Measurements from ENCODE around the gene B4GALT2.

B4GALT2 gene

DNA sequence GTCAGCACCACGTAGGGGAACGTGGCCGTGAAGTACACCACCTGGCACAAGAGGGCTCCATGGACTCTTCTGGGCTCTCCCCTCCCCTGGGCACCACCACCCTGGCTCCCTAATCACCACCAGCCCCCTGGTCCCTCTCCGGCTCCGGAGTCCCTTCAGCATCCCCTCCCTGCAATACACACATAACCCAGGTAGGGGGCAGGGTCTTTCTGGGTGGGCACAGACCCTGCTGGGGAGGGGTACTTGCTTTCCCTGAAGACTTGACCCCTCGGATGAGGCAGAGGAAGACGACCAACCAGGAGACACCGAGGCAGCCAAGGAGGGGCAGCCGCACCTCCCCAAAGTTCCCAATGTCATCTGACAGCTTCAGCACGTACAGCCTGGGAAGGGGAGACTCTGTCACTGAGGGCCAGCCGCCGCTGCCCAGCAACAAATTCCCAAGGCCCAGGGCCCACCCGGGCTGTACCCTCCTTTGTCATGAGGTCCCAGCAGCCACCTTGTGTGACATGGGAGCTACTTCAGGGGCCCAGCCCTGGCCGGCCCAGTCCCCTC is 23.7 kb downstream of the B4GALT2 start:
- DNase-seq (ENCODE audit: low read depth), result no peak

- DNase-seq (ENCODE audit: low read depth), result no peak
Measured at GRCh38 chr1:44008259-44008658, 29.2 kb downstream of the B4GALT2 start.

- DNase-seq (ENCODE audit: low read depth), result no peak
Measured at GRCh38 chr1:44010935-44011471, 32.0 kb downstream of the B4GALT2 start.

- no peak for DNase-seq (ENCODE audit: low read depth)
Measured at GRCh38 chr1:44012404-44012803, 33.4 kb downstream of the B4GALT2 start.

DNA sequence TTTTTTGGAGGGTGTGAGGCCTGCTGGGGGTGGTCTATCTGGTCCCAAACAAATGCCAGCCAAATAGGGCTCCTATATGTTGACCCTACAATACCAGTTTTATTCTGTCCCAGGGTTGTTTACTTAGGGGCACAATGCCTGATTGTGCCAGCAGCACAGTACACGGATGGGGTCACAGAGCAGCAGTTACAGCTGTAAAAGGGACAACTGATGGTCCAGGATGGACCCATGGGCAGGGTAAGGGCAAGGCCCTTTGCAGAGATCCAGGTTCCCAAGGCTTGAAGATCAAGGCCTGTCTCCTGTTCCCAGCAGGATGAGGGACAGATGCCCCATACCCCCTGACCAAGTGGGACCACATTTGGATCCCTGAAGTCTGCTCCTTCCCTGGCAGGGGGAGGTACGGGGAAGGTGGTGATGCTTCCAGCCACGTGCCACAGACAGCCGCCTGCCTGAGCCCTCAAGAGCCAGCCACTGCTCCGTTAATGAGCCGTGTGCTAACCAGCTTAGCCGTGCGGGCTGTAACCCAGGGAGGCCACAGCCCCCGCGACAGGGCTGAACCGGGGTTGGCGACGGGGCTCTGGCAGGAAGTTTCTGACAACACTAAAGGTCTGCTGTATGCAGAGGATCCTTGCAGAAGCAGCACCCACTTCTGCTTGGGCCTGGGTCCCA is 34.1 kb downstream of the B4GALT2 start:
- no peak for DNase-seq (ENCODE audit: low read depth)

DNA sequence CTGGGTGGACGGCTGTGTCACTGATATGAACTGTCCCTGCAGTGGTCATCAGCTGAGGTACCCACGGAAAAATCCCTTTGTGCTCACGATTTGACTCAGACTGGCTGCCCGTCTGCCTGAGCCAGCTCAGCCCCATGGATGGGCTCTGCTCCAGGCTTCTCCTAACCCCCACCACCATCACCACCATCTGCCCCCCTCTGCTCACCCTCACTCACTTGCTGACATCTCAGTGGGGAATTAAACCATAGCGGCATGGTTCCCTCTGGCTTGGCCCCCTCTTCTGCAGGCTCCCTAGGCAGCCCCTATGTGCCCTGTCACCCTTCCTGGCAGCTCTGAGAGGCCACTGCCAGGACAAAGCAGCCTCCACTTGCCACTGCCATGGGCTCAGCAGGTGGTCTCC is 34.9 kb downstream of the B4GALT2 start:
- DNase-seq (ENCODE audit: low read depth), result no peak

DNA sequence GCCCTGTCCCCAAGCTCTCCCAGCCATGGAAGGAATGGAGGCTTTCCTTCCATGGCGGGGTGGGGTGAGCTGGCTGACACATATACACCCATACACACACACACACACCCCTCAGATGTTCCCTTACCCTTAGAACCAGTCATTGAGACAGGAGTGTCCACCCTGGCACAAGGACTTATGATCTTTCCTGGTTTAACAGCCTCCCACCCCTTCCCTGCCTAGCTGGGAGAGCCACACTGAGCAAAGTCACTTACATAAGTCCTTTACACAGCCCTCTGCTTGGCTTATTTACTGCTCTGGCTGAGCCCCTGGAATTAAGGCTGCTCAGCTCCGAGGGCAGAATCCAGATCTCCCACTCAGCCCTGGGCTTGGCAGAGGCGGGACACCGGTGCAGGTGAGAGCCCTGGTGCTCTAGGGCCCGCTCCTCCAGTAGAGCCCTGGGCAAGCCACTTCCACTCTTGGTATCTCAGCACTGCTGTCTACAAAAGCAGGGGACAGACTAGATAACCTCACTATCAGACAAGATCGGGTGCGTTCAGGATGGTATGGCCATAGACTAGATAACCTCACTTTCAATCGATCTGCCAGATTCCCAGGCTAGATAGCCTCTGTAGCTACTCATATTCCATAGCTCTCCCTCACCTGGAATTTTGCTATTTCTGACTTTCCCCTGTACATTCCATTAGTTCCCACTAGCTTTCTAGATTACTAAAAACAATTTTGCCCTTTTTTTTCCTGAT is 35.5 kb downstream of the B4GALT2 start:
- DNase-seq (ENCODE audit: low read depth), result no peak

DNA sequence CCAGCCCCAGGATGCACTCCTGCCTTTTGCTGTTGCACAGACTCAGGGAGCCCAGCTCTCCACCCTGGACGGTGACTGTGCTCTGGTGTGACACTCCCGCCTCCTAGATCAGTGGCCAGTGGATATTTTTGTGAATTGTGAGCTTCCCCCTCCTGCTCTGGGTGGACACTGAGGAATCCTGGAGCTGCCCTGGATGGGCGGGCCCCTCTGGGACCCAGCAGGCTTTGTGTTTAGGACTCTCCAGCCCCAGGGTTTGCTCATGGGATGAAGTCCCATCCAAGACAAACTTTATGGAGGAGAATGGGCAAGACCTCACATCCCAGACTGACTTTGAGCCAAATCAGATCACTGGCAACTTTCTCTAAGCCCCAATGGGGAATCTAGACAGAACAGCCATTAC is 36.2 kb downstream of the B4GALT2 start:
- DNase-seq (ENCODE audit: low read depth), result no peak

- DNase-seq (ENCODE audit: low read depth), result no peak
Measured at GRCh38 chr1:44016041-44016889, 37.3 kb downstream of the B4GALT2 start.

- DNase-seq (ENCODE audit: low read depth), result no peak
Measured at GRCh38 chr1:44016890-44017400, 37.9 kb downstream of the B4GALT2 start.

DNA sequence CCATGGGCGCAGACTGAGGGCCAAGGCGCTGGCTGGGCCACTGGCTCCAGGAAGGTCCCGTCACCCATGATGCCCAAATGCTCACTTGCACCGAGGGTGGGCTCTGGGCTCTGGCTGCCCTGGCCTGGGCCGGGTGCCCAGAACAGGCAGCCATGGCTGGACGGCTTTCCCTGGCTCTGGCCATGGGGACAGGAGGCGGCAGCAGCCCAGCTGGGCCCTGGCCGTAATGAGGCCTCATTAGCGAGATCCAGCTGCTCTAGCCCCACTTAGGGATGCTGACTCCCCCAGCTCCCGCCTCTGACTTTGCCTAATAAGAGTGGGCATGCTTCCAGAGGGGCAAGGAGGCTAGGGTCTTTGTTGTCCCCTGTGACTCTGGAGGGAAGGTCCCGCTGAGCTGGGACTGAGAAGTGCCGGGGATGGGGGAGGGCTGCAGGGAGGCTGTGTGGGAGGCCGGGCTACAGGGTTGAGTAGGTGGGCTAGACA is 40.5 kb downstream of the B4GALT2 start:
- no peak for DNase-seq (ENCODE audit: low read depth)

DNA sequence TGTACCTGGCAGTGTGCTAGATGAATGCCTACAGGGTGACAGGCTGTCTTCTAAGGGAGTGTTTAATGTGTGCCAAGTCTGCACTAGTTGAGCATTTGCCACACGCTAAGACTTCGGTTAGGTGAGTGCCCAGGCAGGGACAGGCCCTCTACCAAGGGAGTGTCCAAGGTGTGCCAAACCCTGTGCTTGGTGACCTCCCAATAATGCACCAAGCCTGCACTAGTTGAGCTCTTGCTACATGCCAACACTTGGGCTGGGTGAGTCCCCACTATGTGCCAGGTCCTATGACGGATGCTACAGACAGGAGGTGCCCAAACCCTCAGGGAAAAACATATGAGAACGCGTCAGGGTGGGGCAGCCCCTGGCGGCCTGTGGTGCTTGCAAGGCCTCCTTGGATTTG is 41.5 kb downstream of the B4GALT2 start:
- no peak for DNase-seq (ENCODE audit: low read depth)

GRCh38 chr1:44021156-44021555 is 42.1 kb downstream of the B4GALT2 start:
- DNase-seq (ENCODE audit: low read depth), result no peak

DNA sequence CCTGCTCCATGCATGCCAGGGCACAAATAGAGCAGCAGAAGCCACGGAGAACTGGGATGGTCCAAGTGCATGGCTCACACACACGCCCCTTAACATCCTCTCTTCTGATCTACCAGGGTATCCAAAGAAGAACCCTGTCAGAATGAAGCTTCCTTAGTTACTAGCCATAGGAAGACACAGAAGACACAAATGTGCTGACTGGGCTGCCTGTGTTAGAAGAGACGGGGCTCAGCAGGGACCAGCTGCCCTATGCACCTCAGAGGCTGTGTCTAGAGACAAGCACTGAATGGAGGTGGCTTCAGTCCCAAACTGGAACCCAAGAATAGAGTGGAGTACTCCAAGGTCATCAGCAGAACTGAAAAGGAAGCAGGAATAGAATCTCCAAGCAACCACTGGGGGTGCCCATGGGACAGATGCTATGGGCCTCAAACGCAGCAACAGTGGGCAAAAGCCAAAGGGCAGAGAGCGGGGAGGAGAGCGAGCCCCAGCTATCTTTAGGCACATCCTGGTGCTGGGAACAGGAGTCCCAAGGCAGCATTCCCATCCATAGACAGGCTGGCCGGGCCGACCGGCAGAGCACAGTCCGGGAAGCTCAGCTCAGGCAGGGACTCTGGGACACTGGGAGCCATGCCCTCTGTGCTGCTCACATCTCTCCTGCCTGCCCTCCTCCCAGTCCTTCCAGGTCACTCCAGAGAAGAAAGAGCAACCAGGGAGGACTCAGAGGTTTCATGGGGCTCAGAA is 42.7 kb downstream of the B4GALT2 start:
- DNase-seq (ENCODE audit: low read depth), result no peak

GRCh38 chr1:44024031-44024902 is 45.3 kb downstream of the B4GALT2 start:
- DNase-seq (ENCODE audit: low read depth), result no peak

DNA sequence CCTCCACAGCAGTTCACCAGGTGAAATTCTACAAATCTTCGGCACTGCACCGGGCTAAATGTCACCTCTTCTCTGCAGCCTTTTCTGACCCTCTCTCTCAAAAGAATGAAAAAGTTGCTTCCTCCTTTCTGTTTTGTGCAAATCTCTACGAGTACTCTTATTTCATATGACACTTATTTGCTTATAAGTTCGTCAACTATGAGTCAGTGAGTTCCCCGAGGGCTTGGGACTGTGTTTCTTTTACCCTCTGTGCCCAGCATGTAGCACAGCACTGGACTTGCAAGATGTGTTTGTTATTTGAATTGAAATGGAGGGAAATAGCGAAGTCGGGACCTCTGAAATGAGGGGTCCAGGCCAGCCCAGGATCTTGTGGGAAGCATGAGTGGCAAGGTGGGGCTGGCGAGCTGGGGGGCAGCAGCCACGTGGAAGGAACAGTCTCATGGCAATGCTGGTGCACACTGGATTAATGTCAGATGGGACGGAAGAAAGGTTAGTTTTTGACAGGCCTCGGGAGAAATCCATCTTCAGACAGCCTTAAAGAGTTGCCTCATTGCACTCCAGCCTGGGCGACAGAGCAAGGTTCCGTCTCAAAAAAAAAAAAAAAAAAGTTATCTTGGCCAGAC is 46.0 kb downstream of the B4GALT2 start:
- DNase-seq (ENCODE audit: low read depth), result no peak

GRCh38 chr1:44025816-44026215 is 46.8 kb downstream of the B4GALT2 start:
- no peak for DNase-seq (ENCODE audit: low read depth)

DNA sequence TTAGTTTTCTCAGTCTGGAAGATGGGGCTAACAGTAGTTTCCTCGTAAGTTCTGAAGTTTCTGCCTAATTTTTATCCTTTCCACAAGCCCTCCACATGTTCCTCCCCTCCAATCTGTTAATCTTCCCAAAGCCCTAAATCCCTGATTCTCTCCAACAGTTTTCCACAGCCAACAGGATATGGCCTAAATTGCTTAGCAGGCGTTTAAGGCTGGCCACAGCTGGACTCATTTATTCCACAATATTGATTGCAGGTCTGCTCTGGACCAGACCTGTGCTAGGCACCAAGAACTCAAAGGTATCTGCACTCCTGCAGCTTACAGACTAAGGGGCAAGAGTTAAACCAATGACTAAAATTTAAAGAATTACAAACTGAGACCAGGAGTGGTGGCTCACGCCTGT is 48.3 kb downstream of the B4GALT2 start:
- no peak for DNase-seq (ENCODE audit: low read depth)

DNA sequence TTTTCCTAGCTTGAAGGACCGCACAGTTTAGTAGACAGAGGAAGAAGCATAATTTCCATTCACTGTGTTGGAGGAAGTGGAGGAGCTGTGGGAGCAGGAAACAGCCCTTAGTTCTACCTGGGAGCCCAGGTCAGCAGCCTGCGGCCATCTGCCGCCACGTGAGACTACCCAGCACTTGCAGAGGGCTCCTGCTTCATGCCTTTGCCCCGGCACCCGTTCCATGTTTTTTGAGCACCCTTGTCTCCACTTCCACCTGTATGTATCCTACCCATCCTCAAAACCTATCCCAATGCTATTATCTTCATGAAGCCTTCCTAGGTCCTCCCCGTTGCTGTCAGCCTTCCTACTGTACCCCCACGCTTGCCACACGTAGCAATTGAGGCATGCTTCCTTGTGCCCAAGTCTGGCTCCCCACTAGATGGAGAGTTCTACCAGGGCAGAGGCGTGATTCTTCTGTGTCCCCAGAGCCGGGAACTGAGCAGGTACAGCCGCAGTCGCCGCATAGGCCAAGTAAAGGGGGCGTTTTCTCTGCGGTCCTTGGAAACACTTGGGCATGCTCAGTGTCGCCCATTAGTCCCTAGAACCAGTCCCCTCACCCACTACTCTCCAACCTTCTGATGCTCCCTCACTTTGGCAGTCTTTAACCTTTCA is 50.4 kb downstream of the B4GALT2 start:
- DNase-seq (ENCODE audit: low read depth), result no peak

Measured in stimulated activated CD8-positive, alpha-beta memory T cell treated with anti-CD3 and anti-CD28 coated beads, Interleukin-15, amount 100 ng/mL, for 1 hour (primary cell).